OCI-LY3 (cell line): ENCODE data around the gene AMOT.
A peak's percentile ranks its signal among the peaks of the same experiment; 100 is the strongest.

Experiments
- H2AFZ ChIP-seq: fragments of 200-600, 300-600 bp; shearing (Covaris generic); 2 replicates; pipeline ENCODE4 v1.6.0; 2014; ENCODE audit warnings: antibody characterized with exemption, low read depth, low read length
- H3K27ac ChIP-seq: fragments of 200-600, 300-600 bp; sonication (generic); 2 replicates; pipeline ENCODE4 v1.5.1; 2014; ENCODE audit warnings: mild to moderate bottlenecking, low read length, moderate library complexity, mixed read lengths
- H3K27me3 ChIP-seq: fragments of 200-600, 300-600 bp; sonication (generic); 2 replicates; pipeline ENCODE4 v1.6.1; 2014; ENCODE audit warnings: low read depth, low read length, mixed read lengths
- H3K36me3 ChIP-seq: fragments of 200-600, 300-600 bp; sonication (generic); replicated peaks from 2 replicates; pipeline ENCODE3; 2014; ENCODE audit warnings: low read depth, low read length, mixed read lengths
- H3K4me1 ChIP-seq: fragments of 300-600, 200-600 bp; sonication (generic); 2 replicates; pipeline ENCODE4 v1.6.1; 2014; ENCODE audit warnings: low read length, mixed read lengths
- H3K4me2 ChIP-seq: fragments of 200-600, 300-600 bp; sonication (generic); 2 replicates; pipeline ENCODE4 v1.6.1; 2014; ENCODE audit warnings: low read length, mixed read lengths
- H3K4me3 ChIP-seq: fragments of 300-600, 200-600 bp; sonication (generic); 2 replicates; pipeline ENCODE4 v1.5.1; 2014; ENCODE audit warnings: antibody characterized with exemption, mild to moderate bottlenecking, low read length, moderate library complexity
- H3K79me2 ChIP-seq: fragments of 300-600, 200-600 bp; shearing (Covaris generic); 2 replicates; pipeline ENCODE4 v1.6.1; 2014; ENCODE audit warnings: mild to moderate bottlenecking, low read length, mixed read lengths
- H3K9ac ChIP-seq: fragments of 300-600, 200-600 bp; shearing (Covaris generic); 2 replicates; pipeline ENCODE4 v1.6.0; 2014; ENCODE audit warnings: mild to moderate bottlenecking, low read length, moderate library complexity
- H3K9me3 ChIP-seq: fragments of 200-600, 300-600 bp; shearing (Covaris generic); 2 replicates; pipeline ENCODE4 v1.6.1; 2014; ENCODE audit warnings: low read length, mixed read lengths; ENCODE audit not compliant: insufficient read depth
- H4K20me1 ChIP-seq: fragments of 200-600, 300-600 bp; sonication (generic); 2 replicates; pipeline ENCODE4 v1.6.1; 2016; ENCODE audit warnings: low read length, mixed read lengths; ENCODE audit not compliant: insufficient read depth
- CTCF ChIP-seq: fragments of 200-600, 300-600 bp; sonication (generic); IDR thresholded peaks from 2 replicates; pipeline ENCODE4 v1.5.1; 2014; ENCODE audit warnings: antibody characterized with exemption, low read length, low read depth
- EZH2phosphoT487 ChIP-seq: fragments of 200-600 bp; shearing (Covaris generic); IDR thresholded peaks from 2 replicates; pipeline ENCODE4 v1.6.1; 2018; ENCODE audit warnings: antibody characterized with exemption, mixed run types, low read depth

The AMOT gene

GRCh38 chrX:112844250-112844649, 3.6 kb upstream of the AMOT start:
- H3K36me3 ChIP-seq, result no peaks in the 10 kb centered on the region
- peak overlapping the region; percentile 28; the same call in 1 of the 2 replicates for H3K4me3 ChIP-seq
- no peaks in the 10 kb centered on the region for H3K27me3 ChIP-seq
- H3K27ac ChIP-seq, result peak overlapping the region; percentile 36; the same call in 1 of the 2 replicates
- no peaks in the 10 kb centered on the region for H3K9me3 ChIP-seq
- peaks cover 61% of the 10 kb centered on the region for H3K4me1 ChIP-seq
- H3K79me2 ChIP-seq, result peaks cover 6% of the 10 kb centered on the region
- H2AFZ ChIP-seq, result no peak overlapping the region
- no peak for TF ChIP-seq EZH2phosphoT487
- no peak for TF ChIP-seq CTCF
- H3K9ac ChIP-seq, result no peak overlapping the region; the same call in 1 of the 2 replicates
- H3K4me2 ChIP-seq, result peak overlapping the region; percentile 66
- no peaks in the 10 kb centered on the region for H4K20me1 ChIP-seq

- Histone ChIP-seq H3K79me2 (peaks cover 18% of the 10 kb centered on the region), H3K4me3 (peak overlapping the region; percentile 95), H4K20me1 (no peaks in the 10 kb centered on the region), H3K36me3 (no peaks in the 10 kb centered on the region), H3K4me1 (peaks cover 50% of the 10 kb centered on the region), H3K9me3 (no peaks in the 10 kb centered on the region), H3K27ac (peak overlapping the region; percentile 31; the same call in 1 of the 2 replicates), H2AFZ (peak overlapping the region; percentile 87), H3K4me2 (peak overlapping the region; percentile 82), H3K9ac (peak overlapping the region; percentile 62), H3K27me3 (no peaks in the 10 kb centered on the region)
- TF ChIP-seq CTCF, result no peak
Observed at GRCh38 chrX:112841820-112842157, 1.2 kb upstream of the AMOT start.

GRCh38 chrX:112841114-112841819, 636 bp upstream of the AMOT start:
- Histone ChIP-seq H3K79me2 (peaks cover 19% of the 10 kb centered on the region), H3K27me3 (no peaks in the 10 kb centered on the region), H3K4me1 (peaks cover 45% of the 10 kb centered on the region), H3K36me3 (peaks cover under 1% of the 10 kb centered on the region), H3K4me3 (peak overlapping the region; percentile 95), H4K20me1 (no peaks in the 10 kb centered on the region), H3K4me2 (peak overlapping the region; percentile 86), H3K9ac (peak overlapping the region; percentile 85), H3K27ac (peak overlapping the region; percentile 66), H2AFZ (peak overlapping the region; percentile 87), H3K9me3 (no peaks in the 10 kb centered on the region)
- TF ChIP-seq CTCF, result no peak
- no peak for TF ChIP-seq EZH2phosphoT487

- H3K4me3 ChIP-seq, result peak overlapping the region; percentile 95
- TF ChIP-seq EZH2phosphoT487, result no peak
- TF ChIP-seq CTCF, result no peak
- H3K79me2 ChIP-seq, result peaks cover 29% of the 10 kb centered on the region
- H3K4me2 ChIP-seq, result peak overlapping the region; percentile 86
- no peaks in the 10 kb centered on the region for H4K20me1 ChIP-seq
- no peaks in the 10 kb centered on the region for H3K27me3 ChIP-seq
- peak overlapping the region; percentile 41; the same call in 1 of the 2 replicates for H3K27ac ChIP-seq
- H3K9me3 ChIP-seq, result no peaks in the 10 kb centered on the region
- peak overlapping the region; percentile 85 for H3K9ac ChIP-seq
- H2AFZ ChIP-seq, result no peak overlapping the region
- H3K4me1 ChIP-seq, result peaks cover 52% of the 10 kb centered on the region
- H3K36me3 ChIP-seq, result peaks cover 3% of the 10 kb centered on the region
Observed at GRCh38 chrX:112839856-112840255, 775 bp downstream of the AMOT start.
